GM23338 (cell line): ENCODE results near the gene PJA2.

ENCODE experiments used
- CREB1 ChIP-seq: fragments of 250-450 bp; sonication (Bioruptor Pico); IDR thresholded peaks from 2 replicates; pipeline ENCODE4 v1.5.0; 2020; ENCODE audit warnings: low read depth, mild to moderate bottlenecking, moderate library complexity
- CTCF ChIP-seq, 2 experiments: fragments of 200-600 bp in 1 of 2; sonication (generic) in 1 of 2; conservative IDR thresholded peaks; 2 replicates each; pipeline versions ENCODE4 v1.5.1 to v1.6.1; 2016 to 2017; ENCODE audit warnings: antibody characterized with exemption in 2 of 2, low read depth in 2 of 2, mild to moderate bottlenecking in 2 of 2, moderate library complexity in 1 of 2
- EZH2 ChIP-seq: fragments of 200-600 bp; sonication (generic); IDR thresholded peaks from one replicate; pipeline ENCODE4 v1.8.0; 2017; ENCODE audit warnings: antibody characterized with exemption, mild to moderate bottlenecking, low read depth; ENCODE audit not compliant: unreplicated experiment
- EZH2phosphoT487 ChIP-seq: fragments of 200-600 bp; sonication (generic); IDR thresholded peaks from one replicate; pipeline ENCODE4 v1.8.1; 2018; ENCODE audit warnings: antibody characterized with exemption; ENCODE audit not compliant: unreplicated experiment
- JUNB ChIP-seq: IDR thresholded peaks from one replicate; pipeline ENCODE4 v1.6.1; 2016; ENCODE audit warnings: antibody characterized with exemption; ENCODE audit not compliant: unreplicated experiment
- NANOG ChIP-seq: IDR thresholded peaks from 2 replicates; pipeline ENCODE4 v1.6.1; 2016; ENCODE audit warnings: antibody characterized with exemption, borderline replicate concordance
- POLR2AphosphoS5 ChIP-seq: IDR thresholded peaks from 2 replicates; pipeline ENCODE4 v1.6.1; 2016; ENCODE audit warnings: antibody characterized with exemption, low read depth
- STAT1 ChIP-seq: IDR thresholded peaks from one replicate; pipeline ENCODE4 v1.6.1; 2016; ENCODE audit warnings: antibody characterized with exemption; ENCODE audit not compliant: unreplicated experiment
- ZNF114 ChIP-seq: fragments of 250-450 bp; sonication (Bioruptor Pico); IDR thresholded peaks from 2 replicates; pipeline ENCODE4 v1.5.0; 2020; ENCODE audit warnings: mild to moderate bottlenecking, moderate library complexity
- ZNF331 ChIP-seq: fragments of 250-450 bp; sonication (Bioruptor Pico); IDR thresholded peaks from 2 replicates; pipeline ENCODE4 v1.5.0; 2020; ENCODE audit warnings: low read depth, mild to moderate bottlenecking, moderate library complexity
- TF ChIP-seq, protein P1 (sequence below): fragments of 250-450 bp; sonication (Bioruptor Pico); IDR thresholded peaks from 2 replicates; pipeline ENCODE4 v1.5.0; 2020; ENCODE audit warnings: mild to moderate bottlenecking, moderate library complexity
- TF ChIP-seq, protein P2 (sequence below): IDR thresholded peaks from one replicate; pipeline ENCODE4 v1.6.1; 2018; ENCODE audit warnings: antibody characterized with exemption; ENCODE audit not compliant: unreplicated experiment
- TF ChIP-seq, protein P3 (sequence below): IDR thresholded peaks from 2 replicates; pipeline ENCODE4 v1.6.1; 2016; ENCODE audit warnings: antibody characterized with exemption

- TF ChIP-seq CTCF (conservative IDR thresholded peaks at IDR 0.05; ENCODE audit: low read depth in 2 of 2): no peak
- TF ChIP-seq EZH2: no peak
- TF ChIP-seq POLR2AphosphoS5: no peak
- TF ChIP-seq EZH2phosphoT487: no peak
- TF ChIP-seq, protein P1, sequence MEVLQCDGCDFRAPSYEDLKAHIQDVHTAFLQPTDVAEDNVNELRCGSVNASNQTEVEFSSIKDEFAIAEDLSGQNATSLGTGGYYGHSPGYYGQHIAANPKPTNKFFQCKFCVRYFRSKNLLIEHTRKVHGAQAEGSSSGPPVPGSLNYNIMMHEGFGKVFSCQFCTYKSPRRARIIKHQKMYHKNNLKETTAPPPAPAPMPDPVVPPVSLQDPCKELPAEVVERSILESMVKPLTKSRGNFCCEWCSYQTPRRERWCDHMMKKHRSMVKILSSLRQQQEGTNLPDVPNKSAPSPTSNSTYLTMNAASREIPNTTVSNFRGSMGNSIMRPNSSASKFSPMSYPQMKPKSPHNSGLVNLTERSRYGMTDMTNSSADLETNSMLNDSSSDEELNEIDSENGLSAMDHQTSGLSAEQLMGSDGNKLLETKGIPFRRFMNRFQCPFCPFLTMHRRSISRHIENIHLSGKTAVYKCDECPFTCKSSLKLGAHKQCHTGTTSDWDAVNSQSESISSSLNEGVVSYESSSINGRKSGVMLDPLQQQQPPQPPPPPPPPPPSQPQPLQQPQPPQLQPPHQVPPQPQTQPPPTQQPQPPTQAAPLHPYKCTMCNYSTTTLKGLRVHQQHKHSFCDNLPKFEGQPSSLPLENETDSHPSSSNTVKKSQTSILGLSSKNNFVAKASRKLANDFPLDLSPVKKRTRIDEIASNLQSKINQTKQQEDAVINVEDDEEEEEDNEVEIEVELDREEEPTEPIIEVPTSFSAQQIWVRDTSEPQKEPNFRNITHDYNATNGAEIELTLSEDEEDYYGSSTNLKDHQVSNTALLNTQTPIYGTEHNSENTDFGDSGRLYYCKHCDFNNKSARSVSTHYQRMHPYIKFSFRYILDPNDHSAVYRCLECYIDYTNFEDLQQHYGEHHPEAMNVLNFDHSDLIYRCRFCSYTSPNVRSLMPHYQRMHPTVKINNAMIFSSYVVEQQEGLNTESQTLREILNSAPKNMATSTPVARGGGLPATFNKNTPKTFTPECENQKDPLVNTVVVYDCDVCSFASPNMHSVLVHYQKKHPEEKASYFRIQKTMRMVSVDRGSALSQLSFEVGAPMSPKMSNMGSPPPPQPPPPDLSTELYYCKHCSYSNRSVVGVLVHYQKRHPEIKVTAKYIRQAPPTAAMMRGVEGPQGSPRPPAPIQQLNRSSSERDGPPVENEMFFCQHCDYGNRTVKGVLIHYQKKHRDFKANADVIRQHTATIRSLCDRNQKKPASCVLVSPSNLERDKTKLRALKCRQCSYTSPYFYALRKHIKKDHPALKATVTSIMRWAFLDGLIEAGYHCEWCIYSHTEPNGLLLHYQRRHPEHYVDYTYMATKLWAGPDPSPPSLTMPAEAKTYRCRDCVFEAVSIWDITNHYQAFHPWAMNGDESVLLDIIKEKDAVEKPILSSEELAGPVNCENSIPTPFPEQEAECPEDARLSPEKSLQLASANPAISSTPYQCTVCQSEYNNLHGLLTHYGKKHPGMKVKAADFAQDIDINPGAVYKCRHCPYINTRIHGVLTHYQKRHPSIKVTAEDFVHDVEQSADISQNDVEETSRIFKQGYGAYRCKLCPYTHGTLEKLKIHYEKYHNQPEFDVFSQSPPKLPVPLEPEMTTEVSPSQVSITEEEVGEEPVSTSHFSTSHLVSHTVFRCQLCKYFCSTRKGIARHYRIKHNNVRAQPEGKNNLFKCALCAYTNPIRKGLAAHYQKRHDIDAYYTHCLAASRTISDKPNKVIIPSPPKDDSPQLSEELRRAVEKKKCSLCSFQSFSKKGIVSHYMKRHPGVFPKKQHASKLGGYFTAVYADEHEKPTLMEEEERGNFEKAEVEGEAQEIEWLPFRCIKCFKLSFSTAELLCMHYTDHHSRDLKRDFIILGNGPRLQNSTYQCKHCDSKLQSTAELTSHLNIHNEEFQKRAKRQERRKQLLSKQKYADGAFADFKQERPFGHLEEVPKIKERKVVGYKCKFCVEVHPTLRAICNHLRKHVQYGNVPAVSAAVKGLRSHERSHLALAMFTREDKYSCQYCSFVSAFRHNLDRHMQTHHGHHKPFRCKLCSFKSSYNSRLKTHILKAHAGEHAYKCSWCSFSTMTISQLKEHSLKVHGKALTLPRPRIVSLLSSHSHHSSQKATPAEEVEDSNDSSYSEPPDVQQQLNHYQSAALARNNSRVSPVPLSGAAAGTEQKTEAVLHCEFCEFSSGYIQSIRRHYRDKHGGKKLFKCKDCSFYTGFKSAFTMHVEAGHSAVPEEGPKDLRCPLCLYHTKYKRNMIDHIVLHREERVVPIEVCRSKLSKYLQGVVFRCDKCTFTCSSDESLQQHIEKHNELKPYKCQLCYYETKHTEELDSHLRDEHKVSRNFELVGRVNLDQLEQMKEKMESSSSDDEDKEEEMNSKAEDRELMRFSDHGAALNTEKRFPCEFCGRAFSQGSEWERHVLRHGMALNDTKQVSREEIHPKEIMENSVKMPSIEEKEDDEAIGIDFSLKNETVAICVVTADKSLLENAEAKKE (CRISPR knock-in tag): no peak
- TF ChIP-seq, protein P2, sequence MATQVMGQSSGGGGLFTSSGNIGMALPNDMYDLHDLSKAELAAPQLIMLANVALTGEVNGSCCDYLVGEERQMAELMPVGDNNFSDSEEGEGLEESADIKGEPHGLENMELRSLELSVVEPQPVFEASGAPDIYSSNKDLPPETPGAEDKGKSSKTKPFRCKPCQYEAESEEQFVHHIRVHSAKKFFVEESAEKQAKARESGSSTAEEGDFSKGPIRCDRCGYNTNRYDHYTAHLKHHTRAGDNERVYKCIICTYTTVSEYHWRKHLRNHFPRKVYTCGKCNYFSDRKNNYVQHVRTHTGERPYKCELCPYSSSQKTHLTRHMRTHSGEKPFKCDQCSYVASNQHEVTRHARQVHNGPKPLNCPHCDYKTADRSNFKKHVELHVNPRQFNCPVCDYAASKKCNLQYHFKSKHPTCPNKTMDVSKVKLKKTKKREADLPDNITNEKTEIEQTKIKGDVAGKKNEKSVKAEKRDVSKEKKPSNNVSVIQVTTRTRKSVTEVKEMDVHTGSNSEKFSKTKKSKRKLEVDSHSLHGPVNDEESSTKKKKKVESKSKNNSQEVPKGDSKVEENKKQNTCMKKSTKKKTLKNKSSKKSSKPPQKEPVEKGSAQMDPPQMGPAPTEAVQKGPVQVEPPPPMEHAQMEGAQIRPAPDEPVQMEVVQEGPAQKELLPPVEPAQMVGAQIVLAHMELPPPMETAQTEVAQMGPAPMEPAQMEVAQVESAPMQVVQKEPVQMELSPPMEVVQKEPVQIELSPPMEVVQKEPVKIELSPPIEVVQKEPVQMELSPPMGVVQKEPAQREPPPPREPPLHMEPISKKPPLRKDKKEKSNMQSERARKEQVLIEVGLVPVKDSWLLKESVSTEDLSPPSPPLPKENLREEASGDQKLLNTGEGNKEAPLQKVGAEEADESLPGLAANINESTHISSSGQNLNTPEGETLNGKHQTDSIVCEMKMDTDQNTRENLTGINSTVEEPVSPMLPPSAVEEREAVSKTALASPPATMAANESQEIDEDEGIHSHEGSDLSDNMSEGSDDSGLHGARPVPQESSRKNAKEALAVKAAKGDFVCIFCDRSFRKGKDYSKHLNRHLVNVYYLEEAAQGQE: no peak
- no peak for TF ChIP-seq CREB1
- no peak for TF ChIP-seq JUNB
- TF ChIP-seq NANOG: no peak
- no peak for TF ChIP-seq STAT1
- TF ChIP-seq ZNF114: no peak
- TF ChIP-seq, protein P3, sequence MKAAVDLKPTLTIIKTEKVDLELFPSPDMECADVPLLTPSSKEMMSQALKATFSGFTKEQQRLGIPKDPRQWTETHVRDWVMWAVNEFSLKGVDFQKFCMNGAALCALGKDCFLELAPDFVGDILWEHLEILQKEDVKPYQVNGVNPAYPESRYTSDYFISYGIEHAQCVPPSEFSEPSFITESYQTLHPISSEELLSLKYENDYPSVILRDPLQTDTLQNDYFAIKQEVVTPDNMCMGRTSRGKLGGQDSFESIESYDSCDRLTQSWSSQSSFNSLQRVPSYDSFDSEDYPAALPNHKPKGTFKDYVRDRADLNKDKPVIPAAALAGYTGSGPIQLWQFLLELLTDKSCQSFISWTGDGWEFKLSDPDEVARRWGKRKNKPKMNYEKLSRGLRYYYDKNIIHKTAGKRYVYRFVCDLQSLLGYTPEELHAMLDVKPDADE: no peak
- TF ChIP-seq ZNF331 (CRISPR knock-in tag): no peak
These were observed 29.8 kb upstream of the PJA2 start for GRCh38 chr5:109439590-109439989.
